Measurements from ENCODE around the gene GNG4. TPM values are rescaled to one million over a fixed set of nuclear protein-coding genes. Genes with fewer than 3 reads are reported as not detected.

The GNG4 gene
- total and polyA plus RNA-seq, 10 of the 15 experiments (the other 5 are each of a cell fraction or from before 2014, with no cell fraction given), result 0.03 to 0.15 (median 0.15) TPM; not detected in 7

GRCh38 chr1:235688096-235688495 lies 38.5 kb upstream of the GNG4 start:
- 99% methylated on average over 3 of the region's 3 CpGs for WGBS (ENCODE audit: insufficient coverage, insufficient replicate concordance, low lambda C conversion rate, missing lambda C conversion rate)
- FAIRE-seq, result no peak
- ChIA-PET POLR2A (no interaction called here), RAD21 (ENCODE audit: unreplicated experiment) (no interaction called here), CTCF (interaction anchor here (0.8 kb wide), 1 partner anchor 96 kb away, joined by 3 read pairs; no protein-coding TSS in a partner anchor), SMC1A (ENCODE audit: uncharacterized antibody, unreplicated experiment) (no interaction called here)
- no peak overlapping the region for H3K27ac ChIP-seq (ENCODE audit: control insufficient read depth, insufficient read depth)
- DNase-seq (ENCODE audit: low read depth, low spot score), result no peak
- in situ Hi-C loops (cut with MboI) (no loop called here), intact Hi-C loops (cut with micrococcal nuclease; ENCODE audit: unreplicated experiment) (no loop called here)
- no peaks in the 10 kb centered on the region for H3K9me3 ChIP-seq (replicated peaks; ENCODE audit: control insufficient read depth, insufficient read depth, low read length)
- no peaks in the 10 kb centered on the region for H3K4me1 ChIP-seq (ENCODE audit: control insufficient read depth, insufficient read depth, low read length)
- no peaks in the 10 kb centered on the region for H3K79me2 ChIP-seq (ENCODE audit: control insufficient read depth, insufficient read depth, low read length)
- H4K20me1 ChIP-seq (ENCODE audit: control insufficient read depth, insufficient read depth), result no peaks in the 10 kb centered on the region
- no peaks in the 10 kb centered on the region for H3K36me3 ChIP-seq (ENCODE audit: control insufficient read depth in 2 of 2, insufficient read depth in 2 of 2, low read length in 1 of 2)
- no peak overlapping the region for H3K9ac ChIP-seq (ENCODE audit: control insufficient read depth, insufficient read depth, low read length)
- H2AFZ ChIP-seq (ENCODE audit: control insufficient read depth, low read depth, low read length), result no peak overlapping the region
- H3K27me3 ChIP-seq (replicated peaks in 1 of 2; ENCODE audit: control insufficient read depth in 2 of 2, insufficient read depth in 2 of 2, low read length in 1 of 2), result no peaks in the 10 kb centered on the region
- no peak overlapping the region for H3K4me2 ChIP-seq (ENCODE audit: control insufficient read depth, insufficient read depth)
- BruUV-seq (replicated peaks), result no TSS peak
- TF ChIP-seq YBX1 (IDR thresholded peaks at IDR 0.05), result no peak
- TF ChIP-seq MTA2 (IDR thresholded peaks at IDR 0.05; ENCODE audit: low read depth), result no peak
- no peak for TF ChIP-seq ESRRA (IDR thresholded peaks at IDR 0.05; ENCODE audit: low read length)
- TF ChIP-seq ATF3 (IDR thresholded peaks at IDR 0.05; ENCODE audit: borderline replicate concordance, extremely low read depth, low read depth, low read length), result no peak
- TF ChIP-seq USF2 (IDR thresholded peaks at IDR 0.05; ENCODE audit: borderline replicate concordance, low read depth, low read length), result no peak
- TF ChIP-seq SIX5 (IDR thresholded peaks at IDR 0.05; ENCODE audit: low read depth, low read length, severe bottlenecking), result no peak
- no peak for ATAC-seq
- H3K4me3 ChIP-seq, result no peak overlapping the region

GRCh38 chr1:235683653-235684052 lies 34.1 kb upstream of the GNG4 start:
- H3K9me3 ChIP-seq (replicated peaks; ENCODE audit: control insufficient read depth, insufficient read depth, low read length), result no peaks in the 10 kb centered on the region
- H3K27me3 ChIP-seq (replicated peaks in 1 of 2; ENCODE audit: control insufficient read depth in 2 of 2, insufficient read depth in 2 of 2, low read length in 1 of 2), result no peaks in the 10 kb centered on the region
- 100% methylated on average over 1 of the region's 1 CpG for WGBS (ENCODE audit: insufficient coverage, insufficient replicate concordance, low lambda C conversion rate, missing lambda C conversion rate)
- ChIA-PET POLR2A (interaction anchor here (0.6 kb wide), 1 partner anchor 281 kb away, joined by 3 read pairs; no protein-coding TSS in a partner anchor), CTCF (interaction anchor here (0.7 to 0.8 kb wide), 2 partner anchors 99 to 100 kb away, joined by 3 to 5 read pairs; no protein-coding TSS in a partner anchor), SMC1A (ENCODE audit: uncharacterized antibody, unreplicated experiment) (interaction anchor here (0.7 to 1.1 kb wide), 2 partner anchors 21 to 159 kb away, joined by 3 read pairs; no protein-coding TSS in a partner anchor), RAD21 (ENCODE audit: unreplicated experiment) (interaction anchor here (1.1 kb wide), 1 partner anchor 179 kb away, joined by 4 read pairs; the partner anchor contains the start of gene B3GALNT2)
- no peak for TF ChIP-seq ZNF217 (IDR thresholded peaks at IDR 0.05)
- TF ChIP-seq SUPT20H (IDR thresholded peaks at IDR 0.05; ENCODE audit: borderline replicate concordance, control insufficient read depth, low read depth, low read length), result no peak
- no peak overlapping the region for H3K4me2 ChIP-seq (ENCODE audit: control insufficient read depth, insufficient read depth)
- H3K9ac ChIP-seq (ENCODE audit: control insufficient read depth, insufficient read depth, low read length), result no peak overlapping the region
- ATAC-seq (no peak), FAIRE-seq (no peak), DNase-seq (ENCODE audit: low read depth, low spot score) (no peak)
- H3K79me2 ChIP-seq (ENCODE audit: control insufficient read depth, insufficient read depth, low read length), result no peaks in the 10 kb centered on the region
- no peak overlapping the region for H3K4me3 ChIP-seq
- H3K27ac ChIP-seq (ENCODE audit: control insufficient read depth, insufficient read depth), result no peak overlapping the region
- no peaks in the 10 kb centered on the region for H3K4me1 ChIP-seq (ENCODE audit: control insufficient read depth, insufficient read depth, low read length)
- intact Hi-C loops (cut with micrococcal nuclease; ENCODE audit: unreplicated experiment), result no loop called here
- no peak overlapping the region for H2AFZ ChIP-seq (ENCODE audit: control insufficient read depth, low read depth, low read length)
- H3K36me3 ChIP-seq (ENCODE audit: control insufficient read depth in 2 of 2, insufficient read depth in 2 of 2, low read length in 1 of 2), result no peaks in the 10 kb centered on the region
- in situ Hi-C loops (cut with MboI), result no loop called here
- no TSS peak for BruUV-seq (replicated peaks)
- no peaks in the 10 kb centered on the region for H4K20me1 ChIP-seq (ENCODE audit: control insufficient read depth, insufficient read depth)
